ENCODE data around the gene RXFP4. TPM values are rescaled to one million over a fixed set of nuclear protein-coding genes. Genes with fewer than 3 reads are reported as not detected.
"Not testable (repeated sequence)": the region's sequence is repeated elsewhere in the genome, so short reads cannot be mapped to it uniquely, and the experiment has no call there.

Gene RXFP4
- total RNA-seq, 1 donor from 2014 or later: not detected

DNA sequence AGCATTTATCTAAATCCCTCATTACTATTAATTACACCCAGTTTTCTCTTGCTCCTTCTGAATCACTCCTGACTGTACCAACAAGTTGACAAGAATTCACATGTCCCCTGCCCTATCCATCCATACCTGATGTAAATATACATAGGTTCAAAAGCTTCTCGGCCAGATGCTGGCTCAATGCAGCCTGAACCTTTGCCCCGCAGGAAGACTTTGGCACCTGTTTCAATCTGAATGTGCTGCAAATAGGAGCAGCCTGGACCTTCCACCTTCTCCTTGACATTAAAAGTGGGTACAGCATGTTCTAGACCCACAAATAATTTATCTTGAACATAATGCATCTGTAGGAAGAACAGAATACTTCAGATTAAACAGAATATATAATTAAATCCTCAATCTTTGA lies 15.9 kb upstream of the RXFP4 start:
- intact Hi-C loops (cut with DNase I): no loop called here

DNA sequence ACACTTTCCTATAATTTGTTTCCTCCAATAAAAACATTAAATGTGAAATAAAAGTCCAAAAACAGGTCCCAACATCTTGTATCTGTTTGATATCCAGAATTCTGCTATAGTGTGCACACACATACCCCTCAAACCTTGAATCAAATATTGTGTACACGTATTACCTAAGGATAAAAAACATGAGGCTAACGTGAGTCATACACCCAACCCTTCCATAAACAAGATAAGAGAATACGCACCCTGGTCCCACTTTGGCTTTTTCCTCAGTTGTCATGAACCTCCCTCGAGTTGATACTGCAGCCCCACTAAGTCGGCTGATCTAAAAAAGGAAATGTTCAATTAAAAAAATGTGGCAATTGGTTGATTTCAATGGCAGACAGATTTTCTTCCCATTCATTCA lies 12.4 kb upstream of the RXFP4 start:
- no peak for DNase-seq (ENCODE audit: low spot score)
- intact Hi-C loops (cut with DNase I): no loop called here

More for the DNA sequence above, 15.9 kb upstream of the RXFP4 start:
- DNase-seq (ENCODE audit: low spot score): no peak

DNA sequence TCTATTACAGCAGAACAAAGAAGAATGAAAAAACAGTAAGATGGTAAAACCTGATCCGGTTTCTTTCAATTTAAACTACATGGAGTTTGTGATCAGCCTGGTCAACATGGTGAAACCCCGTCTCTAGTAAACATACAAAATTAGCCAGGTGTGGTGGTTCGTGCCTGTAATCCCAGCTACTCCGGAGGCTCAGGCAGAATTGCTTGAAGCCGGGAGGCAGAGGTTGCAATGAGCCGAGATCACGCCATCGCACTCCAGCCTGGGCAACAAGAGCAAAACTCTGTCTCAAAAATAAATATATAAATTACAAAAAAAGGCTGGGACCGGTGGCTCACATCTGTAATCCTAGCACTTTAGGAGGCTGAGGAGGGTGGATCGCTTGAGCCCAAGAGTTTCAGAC lies 10.7 kb upstream of the RXFP4 start:
- DNase-seq (ENCODE audit: low spot score): not testable (repeated sequence)
- intact Hi-C loops (cut with DNase I): loop anchor here (10.0 kb wide), 1 partner anchor 124 kb away; the partner anchor contains the start of genes LAMTOR2 and UBQLN4

DNA sequence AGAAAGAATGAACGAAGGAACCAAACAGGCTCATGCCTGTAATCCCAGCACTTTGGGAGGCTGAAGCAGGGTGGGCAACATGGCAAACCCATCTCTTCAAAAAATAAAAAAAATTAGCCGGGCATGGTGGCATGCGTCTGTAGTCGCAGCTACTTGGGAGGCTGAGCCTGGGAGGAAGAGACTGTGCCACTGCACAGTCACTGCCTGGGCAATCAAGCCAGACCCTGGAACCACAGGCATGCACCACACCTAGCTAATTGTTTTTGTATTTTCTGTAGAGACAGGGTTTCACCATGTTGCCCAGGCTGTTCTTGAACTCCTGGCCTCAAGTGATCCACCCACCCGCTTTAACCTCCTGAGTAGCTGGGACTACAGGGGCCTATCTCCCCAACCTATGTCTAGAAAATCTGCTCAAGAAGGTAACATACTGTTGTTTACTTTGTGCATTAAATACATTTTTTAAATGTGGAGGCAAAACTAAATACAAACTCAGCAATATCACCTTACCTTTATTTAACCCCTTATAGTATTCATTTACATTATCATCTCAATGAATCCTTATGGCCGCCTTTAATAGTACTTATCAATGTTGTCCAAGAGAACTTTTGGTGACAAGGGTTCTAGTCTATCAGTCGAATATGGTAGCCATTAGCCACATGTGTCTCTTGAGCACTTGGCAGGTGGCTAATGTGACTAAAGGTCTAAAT lies 10.0 kb upstream of the RXFP4 start:
- no peak for DNase-seq (ENCODE audit: low spot score)
- intact Hi-C loops (cut with DNase I): loop anchor here (10.0 kb wide), 1 partner anchor 123 kb away; the partner anchor contains the start of genes LAMTOR2 and UBQLN4

DNA sequence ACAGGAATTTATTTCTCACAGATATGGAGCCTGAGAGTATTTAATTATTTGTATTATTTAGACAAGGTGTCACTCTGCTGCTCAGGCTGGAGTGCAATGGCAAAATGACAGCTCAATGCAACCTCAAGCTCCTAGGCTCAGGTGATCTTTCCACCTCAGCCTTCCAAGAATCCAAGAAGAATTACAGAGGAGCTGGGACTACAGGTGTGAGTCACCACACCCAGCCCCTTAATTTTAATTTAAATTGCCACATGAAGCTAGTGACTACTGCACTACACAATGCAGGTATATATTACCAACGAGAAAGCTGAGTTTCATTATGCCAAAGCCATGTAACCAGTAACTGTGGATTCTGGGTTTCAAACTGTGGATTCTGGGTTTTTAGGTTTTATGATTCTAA lies 9.4 kb upstream of the RXFP4 start:
- intact Hi-C loops (cut with DNase I): loop anchor here (10.0 kb wide), 1 partner anchor 123 kb away; the partner anchor contains the start of genes LAMTOR2 and UBQLN4
- DNase-seq (ENCODE audit: low spot score): no peak

DNA sequence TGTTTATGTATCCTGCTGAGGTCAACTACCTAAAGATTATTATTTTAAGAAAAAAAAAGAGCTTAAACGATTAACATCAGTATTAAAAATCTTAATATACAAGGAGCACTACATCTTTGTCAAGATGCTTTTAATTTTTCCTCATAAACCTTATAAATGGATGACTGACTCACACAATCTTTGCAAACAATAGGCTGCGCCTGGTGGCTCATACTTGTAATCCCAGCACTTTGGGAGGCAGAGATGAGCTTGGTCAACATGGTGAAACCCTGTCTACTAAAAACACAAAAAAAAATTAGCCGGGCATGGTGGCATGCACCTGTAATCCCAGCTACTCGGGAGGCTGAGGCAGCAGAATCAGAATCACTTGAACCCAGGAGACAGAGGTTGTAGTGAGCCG lies 9.0 kb upstream of the RXFP4 start:
- intact Hi-C loops (cut with DNase I): loop anchor here (10.0 kb wide), 1 partner anchor 122 kb away; the partner anchor contains the start of genes LAMTOR2 and UBQLN4
- no peak for DNase-seq (ENCODE audit: low spot score)

DNA sequence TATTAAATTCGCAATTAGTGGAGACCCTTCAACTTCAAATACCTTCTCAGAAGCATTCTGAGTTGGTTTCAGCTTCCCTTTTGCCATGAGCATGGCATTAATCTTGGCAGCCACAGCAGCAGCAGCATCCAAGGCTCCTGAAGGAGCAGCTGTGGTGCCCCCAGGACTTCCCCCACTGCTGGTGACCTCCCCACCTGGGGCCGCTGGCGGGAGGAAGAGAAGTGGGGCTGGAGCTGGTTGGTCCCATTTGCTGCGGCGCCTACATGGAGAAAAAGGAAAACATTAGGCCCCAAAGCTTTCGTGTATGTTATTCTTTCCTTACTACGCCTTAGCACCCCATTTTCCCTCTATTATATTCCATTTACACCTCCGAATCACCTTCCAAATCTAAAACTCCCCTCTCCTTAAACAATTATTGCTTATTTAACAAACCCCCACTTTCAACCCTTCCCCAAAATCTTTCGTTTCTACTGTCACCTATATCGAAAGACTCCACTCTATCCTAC lies 7.8 kb upstream of the RXFP4 start:
- DNase-seq (ENCODE audit: low spot score): no peak
- intact Hi-C loops (cut with DNase I): loop anchor here (2.0 to 10.0 kb wide), 2 partner anchors 73 to 121 kb away; partner anchors contain the start of genes LAMTOR2 and UBQLN4

DNA sequence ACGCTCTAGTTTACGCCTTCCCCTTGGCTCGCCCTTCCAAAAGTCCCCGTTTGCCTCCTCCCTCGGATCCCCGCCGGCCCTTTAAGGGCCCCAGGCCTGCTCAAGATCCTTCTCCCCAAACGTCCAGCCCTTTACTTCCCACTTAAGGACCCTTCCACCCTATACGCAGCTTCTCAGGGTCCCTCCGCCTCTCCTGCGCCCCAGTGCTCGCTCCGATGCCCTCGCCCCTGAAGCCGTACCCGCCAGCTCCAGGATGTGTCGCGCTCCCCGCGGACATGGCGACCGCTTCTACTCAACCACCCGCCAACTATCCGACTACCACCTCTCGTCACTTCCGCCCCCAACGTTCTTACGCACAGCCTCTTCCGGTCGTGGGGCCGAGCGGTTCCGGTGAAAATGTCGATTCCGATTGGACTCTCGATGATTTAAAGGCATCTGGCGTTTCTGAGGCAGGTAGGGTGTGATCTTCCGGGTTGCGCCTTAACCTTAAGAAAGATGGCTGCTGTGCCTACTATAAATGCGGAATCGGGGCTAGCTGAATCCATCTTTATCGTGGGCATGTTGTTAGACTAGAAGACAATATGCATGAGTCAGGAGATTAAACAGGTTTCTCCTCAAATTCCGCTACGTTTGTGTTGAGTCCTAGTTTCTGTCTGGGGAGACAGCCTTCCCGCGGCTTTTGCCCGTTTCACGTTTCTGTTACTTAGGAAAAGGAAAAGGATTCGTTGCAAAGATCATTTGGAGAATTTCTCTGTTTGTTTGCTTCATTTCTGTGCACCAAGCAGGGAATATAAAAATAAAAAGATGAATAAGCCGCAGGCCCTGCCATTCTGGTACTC lies 7.1 kb upstream of the RXFP4 start, which contains the start of gene KHDC4:
KHDC4 (minus strand) TSS at position 317 of the 839 bp plus-strand sequence; CDS start at position 277, 40 bp downstream.
- intact Hi-C loops (cut with DNase I): loop anchor here (2.0 to 10.0 kb wide), 2 partner anchors 74 to 120 kb away; partner anchors contain the start of genes LAMTOR2 and UBQLN4
- DNase-seq (ENCODE audit: low spot score): peak; percentile 97

DNA sequence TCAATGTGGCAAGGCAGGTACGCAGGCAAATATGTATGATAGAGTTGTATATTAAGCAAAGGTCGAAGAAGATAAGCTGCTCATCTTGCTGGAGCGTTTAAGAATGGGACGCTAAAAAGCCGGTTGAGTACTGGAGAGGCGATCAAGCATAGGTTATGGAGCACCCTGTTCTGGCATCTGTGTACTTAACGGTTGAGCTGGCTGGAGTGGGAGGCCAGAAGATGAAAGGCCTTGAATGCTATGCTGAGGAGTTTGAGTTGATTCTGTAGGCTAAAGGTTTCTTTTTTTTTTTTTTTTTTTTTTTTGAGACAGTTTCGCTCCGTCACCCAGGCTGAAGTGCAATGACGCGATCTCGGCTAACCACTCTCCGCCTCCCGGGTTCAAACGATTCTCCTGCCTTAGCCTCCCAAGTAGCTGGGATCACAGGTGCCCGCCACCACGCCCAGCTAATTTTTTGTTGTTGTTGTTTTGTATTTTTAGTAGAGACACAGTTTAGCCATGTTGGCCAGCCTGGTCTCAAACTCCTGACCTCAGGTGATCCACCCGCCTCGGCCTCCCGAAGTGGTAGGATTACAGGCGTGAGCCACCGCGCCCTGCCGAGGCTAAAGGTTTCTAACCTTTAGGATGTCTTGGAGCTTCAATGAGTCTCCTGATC lies 6.4 kb upstream of the RXFP4 start:
- DNase-seq (ENCODE audit: low spot score): no peak
- intact Hi-C loops (cut with DNase I): loop anchor here (2.0 to 10.0 kb wide), 2 partner anchors 74 to 120 kb away; partner anchors contain the start of genes LAMTOR2 and UBQLN4

DNA sequence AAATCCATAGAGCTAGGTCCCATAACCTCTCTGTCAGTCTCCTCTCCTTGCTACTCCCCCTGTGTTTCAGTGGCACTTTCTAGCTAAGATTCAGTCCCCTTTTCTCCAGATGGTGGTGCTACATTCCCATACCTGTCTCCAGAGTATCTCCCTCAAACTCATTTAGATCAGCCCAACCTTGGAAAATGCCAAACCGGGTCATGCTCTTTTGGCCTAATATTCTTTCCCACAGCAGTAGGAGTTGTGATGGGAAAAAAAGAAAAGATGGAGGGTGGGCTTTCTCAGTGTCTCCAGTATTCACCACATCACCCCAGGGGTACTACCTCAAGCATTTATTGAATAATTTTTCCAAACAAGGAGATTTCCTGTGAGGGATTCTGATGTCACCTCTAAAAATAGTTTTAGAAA lies 3.2 kb upstream of the RXFP4 start:
- no peak for DNase-seq (ENCODE audit: low spot score)
- intact Hi-C loops (cut with DNase I): loop anchor here (1.0 to 10.0 kb wide), 2 partner anchors 51 to 117 kb away; partner anchors contain the start of genes LAMTOR2 and UBQLN4

DNA sequence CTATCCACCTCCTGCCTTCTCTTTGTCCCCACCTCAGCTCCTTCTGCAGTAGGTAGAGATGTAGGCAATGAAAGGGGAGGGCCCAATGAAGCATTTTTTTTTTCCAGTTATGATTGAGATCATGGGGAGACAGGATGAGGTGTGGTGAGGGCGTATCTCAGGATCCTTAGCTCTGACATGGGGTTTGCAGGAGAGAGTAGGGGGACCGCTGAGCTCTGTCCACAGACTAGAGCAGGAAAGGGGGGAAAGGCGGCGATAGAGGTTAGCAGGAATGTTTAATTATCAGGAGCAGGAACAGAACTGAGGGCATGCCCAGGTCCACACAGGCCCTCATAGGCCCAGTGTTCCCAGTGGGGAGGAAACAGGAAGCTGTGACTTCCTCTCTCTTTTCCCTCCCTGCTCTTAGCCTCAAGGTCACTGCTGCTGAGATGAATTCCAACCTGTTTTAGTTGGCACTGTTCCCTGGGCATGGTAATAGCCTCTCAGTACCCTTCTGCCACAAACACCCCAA lies 901 bp upstream of the RXFP4 start:
- DNase-seq (ENCODE audit: low spot score): no peak
- intact Hi-C loops (cut with DNase I): loop anchor here (2.0 kb wide), 1 partner anchor 20 kb away; no protein-coding TSS in a partner anchor

DNA sequence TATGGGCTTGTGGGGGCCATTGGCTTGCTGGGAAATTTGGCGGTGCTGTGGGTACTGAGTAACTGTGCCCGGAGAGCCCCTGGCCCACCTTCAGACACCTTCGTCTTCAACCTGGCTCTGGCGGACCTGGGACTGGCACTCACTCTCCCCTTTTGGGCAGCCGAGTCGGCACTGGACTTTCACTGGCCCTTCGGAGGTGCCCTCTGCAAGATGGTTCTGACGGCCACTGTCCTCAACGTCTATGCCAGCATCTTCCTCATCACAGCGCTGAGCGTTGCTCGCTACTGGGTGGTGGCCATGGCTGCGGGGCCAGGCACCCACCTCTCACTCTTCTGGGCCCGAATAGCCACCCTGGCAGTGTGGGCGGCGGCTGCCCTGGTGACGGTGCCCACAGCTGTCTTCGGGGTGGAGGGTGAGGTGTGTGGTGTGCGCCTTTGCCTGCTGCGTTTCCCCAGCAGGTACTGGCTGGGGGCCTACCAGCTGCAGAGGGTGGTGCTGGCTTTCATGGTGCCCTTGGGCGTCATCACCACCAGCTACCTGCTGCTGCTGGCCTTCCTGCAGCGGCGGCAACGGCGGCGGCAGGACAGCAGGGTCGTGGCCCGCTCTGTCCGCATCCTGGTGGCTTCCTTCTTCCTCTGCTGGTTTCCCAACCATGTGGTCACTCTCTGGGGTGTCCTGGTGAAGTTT lies 550 bp downstream of the RXFP4 start:
- DNase-seq (ENCODE audit: low spot score): no peak
- intact Hi-C loops (cut with DNase I): loop anchor here (2.0 kb wide), 1 partner anchor 19 kb away; no protein-coding TSS in a partner anchor

DNA sequence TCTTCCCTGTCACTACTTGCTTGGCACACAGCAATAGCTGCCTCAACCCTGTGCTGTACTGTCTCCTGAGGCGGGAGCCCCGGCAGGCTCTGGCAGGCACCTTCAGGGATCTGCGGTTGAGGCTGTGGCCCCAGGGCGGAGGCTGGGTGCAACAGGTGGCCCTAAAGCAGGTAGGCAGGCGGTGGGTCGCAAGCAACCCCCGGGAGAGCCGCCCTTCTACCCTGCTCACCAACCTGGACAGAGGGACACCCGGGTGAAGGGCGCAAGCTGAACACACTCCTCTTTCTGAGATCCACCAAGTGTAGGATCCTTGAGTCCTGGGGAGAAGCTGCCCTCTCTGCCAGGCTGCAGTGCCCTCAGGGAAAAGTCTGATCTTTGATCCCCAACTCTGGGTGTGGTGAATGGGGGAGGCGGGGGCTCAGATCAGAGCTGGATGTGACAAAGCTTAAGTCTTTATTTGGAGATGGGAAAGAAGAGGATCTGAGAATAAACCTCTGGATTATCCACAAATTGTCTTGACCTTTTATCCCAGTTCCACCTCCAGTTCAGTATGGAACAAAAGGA lies 1.2 kb downstream of the RXFP4 start:
- DNase-seq (ENCODE audit: low spot score): no peak
- intact Hi-C loops (cut with DNase I): no loop called here

DNA sequence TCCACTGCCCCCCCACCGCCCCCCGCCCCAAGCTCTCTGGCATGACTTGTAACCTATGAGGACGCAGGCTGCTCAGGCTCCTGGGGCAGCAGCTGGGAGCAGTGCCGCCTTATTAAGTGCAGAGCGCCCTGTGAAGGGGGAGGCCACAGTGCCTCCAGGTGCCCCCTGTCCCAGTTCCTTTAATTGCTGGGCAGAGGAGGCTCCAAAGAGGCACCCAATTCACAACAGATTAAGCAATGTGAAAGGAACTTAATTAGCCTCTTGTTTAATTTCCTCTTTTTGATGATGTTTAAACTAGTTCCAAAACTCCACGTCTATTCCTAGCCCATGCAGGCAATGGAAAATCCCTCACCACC lies 3.0 kb downstream of the RXFP4 start:
- intact Hi-C loops (cut with DNase I): no loop called here
- DNase-seq (ENCODE audit: low spot score): no peak

DNA sequence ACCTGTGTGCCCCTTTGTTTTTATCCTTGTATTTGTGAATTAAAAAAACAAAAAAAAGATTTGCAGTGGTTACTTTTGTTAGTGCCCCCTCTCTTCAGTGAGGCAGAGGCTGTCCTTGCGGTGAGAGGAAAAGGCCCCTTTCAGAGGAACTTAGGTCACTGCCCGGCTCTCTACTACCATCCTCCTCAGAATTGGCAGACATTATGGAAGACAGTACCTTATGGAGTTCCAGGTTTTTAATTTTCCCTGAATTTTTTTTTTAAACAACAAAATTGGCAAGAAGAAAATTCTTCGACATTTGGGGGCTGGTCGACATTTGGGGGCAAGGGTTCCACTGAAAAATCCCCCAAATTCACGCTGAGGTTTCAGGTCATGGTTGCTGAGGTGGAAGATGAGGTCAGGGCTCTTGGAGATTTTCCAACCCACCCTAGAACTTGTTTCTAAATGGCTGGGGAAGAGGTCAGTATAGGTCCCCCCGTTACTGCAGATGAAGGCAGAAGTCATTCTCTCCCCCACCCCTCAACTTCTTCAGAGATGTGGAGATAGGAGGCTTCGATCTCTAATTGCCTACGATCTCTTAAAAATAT lies 5.3 kb downstream of the RXFP4 start:
- peak; percentile 6 for DNase-seq (ENCODE audit: low spot score)
- intact Hi-C loops (cut with DNase I): no loop called here

DNA sequence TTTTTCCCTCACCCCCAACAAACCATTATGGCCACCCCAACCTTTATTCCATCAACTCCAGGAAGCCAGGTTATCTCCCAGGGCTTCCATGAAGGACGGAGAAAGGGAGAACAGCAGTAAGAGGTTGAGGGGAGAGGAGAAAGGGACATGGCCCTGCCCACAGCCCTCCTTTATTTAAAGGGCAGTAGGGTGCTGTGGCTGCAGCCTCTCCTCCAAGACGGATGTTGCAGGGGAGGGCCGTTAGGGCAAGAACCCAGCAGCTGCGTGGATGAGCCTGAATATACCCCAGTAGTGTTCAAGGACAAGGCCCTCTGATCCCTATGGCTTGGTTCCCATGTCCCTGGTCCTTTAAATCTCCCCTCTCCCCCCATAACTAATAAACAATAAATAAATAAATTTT lies 5.9 kb downstream of the RXFP4 start:
- intact Hi-C loops (cut with DNase I): no loop called here

DNA sequence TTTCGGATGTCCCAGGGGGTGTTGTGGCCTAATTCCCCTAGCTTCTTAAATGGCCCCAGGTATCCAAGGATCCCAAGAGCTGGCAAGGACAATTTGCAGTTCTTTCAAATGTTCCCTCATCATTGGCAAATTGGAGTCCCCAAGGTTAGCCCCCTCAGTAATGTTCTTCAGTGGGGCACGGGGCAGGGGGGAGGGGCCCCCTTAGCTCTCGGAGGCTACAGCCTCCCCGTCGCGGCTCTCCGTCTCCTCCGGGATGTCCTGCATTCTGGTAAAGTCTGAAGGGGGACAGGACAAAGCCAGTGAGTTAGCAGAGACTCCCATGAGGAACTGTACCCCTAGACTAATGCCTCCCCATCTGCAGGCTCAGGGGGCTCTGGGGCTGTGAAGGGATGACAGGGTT lies 6.3 kb downstream of the RXFP4 start:
- intact Hi-C loops (cut with DNase I): no loop called here
- DNase-seq (ENCODE audit: low spot score): peak; percentile 35

More for the DNA sequence above, 5.9 kb downstream of the RXFP4 start:
- peak; percentile 29 for DNase-seq (ENCODE audit: low spot score)

DNA sequence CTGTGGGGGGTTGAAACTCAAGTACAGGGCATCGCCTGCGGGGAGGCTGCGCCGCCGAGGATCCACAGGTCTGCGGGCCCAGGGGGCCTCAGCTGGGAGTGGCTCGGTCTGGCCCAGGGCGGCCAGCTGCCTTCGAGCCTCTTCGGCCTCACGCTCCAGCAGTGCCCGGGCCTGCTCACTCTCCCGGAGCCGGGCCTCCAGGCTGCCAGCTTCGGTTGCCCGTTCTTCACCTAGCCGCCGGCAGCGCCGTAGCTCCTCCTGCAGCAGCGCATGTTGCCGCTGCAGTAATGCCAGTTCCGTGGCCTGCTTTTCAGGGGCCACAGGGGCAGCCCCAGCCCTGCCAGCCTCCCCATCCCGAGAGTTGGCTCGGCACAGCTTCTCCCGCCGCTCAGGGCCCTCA lies 9.4 kb downstream of the RXFP4 start:
- intact Hi-C loops (cut with DNase I): no loop called here
- peak; percentile 70 for DNase-seq (ENCODE audit: low spot score)

All from cardiac septum (tissue), 1 donor.